ENCODE results near the gene AKNAD1.
"Not testable (repeated sequence)": the region's sequence is repeated elsewhere in the genome, so short reads cannot be mapped to it uniquely, and the experiment has no call there.

The AKNAD1 gene

GRCh38 chr1:108856994-108857393 is at the start of gene AKNAD1:
Gene AKNAD1 (minus strand): TSS chr1:108857094. CDS start chr1:108852664, 4,430 bp downstream.
- no peak for DNase-seq

- no peak for DNase-seq
These were observed 44.2 kb upstream of the AKNAD1 start for GRCh38 chr1:108901106-108901505.

GRCh38 chr1:108897865-108898720 is 41.2 kb upstream of the AKNAD1 start:
- peak; percentile 3 to 48 for DNase-seq

GRCh38 chr1:108896146-108897145 is 39.6 kb upstream of the AKNAD1 start:
- no peak for DNase-seq

- no peak for DNase-seq
These were observed 36.2 kb upstream of the AKNAD1 start for GRCh38 chr1:108893141-108893530.

- DNase-seq = no peak
These were observed 35.7 kb upstream of the AKNAD1 start for GRCh38 chr1:108892356-108893140.

- DNase-seq = no peak
These were observed 33.0 kb upstream of the AKNAD1 start for GRCh38 chr1:108889706-108890384.

- DNase-seq = not testable (repeated sequence)
These were observed 32.2 kb upstream of the AKNAD1 start for GRCh38 chr1:108889006-108889645.

- DNase-seq = no peak
These were observed 29.4 kb upstream of the AKNAD1 start for GRCh38 chr1:108886292-108886691.

GRCh38 chr1:108884968-108885367 is 28.1 kb upstream of the AKNAD1 start:
- no peak for DNase-seq

GRCh38 chr1:108882837-108883236 is 25.9 kb upstream of the AKNAD1 start:
- no peak for DNase-seq

GRCh38 chr1:108881369-108881768 is 24.5 kb upstream of the AKNAD1 start:
- peak in 1 of 2 experiments; percentile 10 for DNase-seq

- DNase-seq = no peak
These were observed 24.0 kb upstream of the AKNAD1 start for GRCh38 chr1:108880850-108881249.

GRCh38 chr1:108878678-108879077 is 21.8 kb upstream of the AKNAD1 start:
- DNase-seq = no peak

GRCh38 chr1:108878160-108878469 is 21.2 kb upstream of the AKNAD1 start:
- DNase-seq = no peak

GRCh38 chr1:108877348-108878159 is 20.7 kb upstream of the AKNAD1 start:
- DNase-seq = peak in 1 of 2 experiments; percentile 12

- DNase-seq = no peak
These were observed 14.3 kb upstream of the AKNAD1 start for GRCh38 chr1:108871050-108871724.

GRCh38 chr1:108865316-108865910 is 8.5 kb upstream of the AKNAD1 start:
- no peak for DNase-seq

- no peak for DNase-seq
These were observed 7.1 kb upstream of the AKNAD1 start for GRCh38 chr1:108863984-108864383.
